ENCODE measurements around the gene EVC2.

GRCh38 chr4:5718411-5718810 is 10.1 kb upstream of the EVC2 start:
- no peak for TF ChIP-seq HIVEP1 (CRISPR knock-in tag; IDR thresholded peaks at IDR 0.05)
- no peak for TF ChIP-seq ZFP30 (CRISPR knock-in tag; IDR thresholded peaks at IDR 0.05; ENCODE audit: borderline replicate concordance)
- TF ChIP-seq, protein P1, sequence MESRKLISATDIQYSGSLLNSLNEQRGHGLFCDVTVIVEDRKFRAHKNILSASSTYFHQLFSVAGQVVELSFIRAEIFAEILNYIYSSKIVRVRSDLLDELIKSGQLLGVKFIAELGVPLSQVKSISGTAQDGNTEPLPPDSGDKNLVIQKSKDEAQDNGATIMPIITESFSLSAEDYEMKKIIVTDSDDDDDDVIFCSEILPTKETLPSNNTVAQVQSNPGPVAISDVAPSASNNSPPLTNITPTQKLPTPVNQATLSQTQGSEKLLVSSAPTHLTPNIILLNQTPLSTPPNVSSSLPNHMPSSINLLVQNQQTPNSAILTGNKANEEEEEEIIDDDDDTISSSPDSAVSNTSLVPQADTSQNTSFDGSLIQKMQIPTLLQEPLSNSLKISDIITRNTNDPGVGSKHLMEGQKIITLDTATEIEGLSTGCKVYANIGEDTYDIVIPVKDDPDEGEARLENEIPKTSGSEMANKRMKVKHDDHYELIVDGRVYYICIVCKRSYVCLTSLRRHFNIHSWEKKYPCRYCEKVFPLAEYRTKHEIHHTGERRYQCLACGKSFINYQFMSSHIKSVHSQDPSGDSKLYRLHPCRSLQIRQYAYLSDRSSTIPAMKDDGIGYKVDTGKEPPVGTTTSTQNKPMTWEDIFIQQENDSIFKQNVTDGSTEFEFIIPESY (CRISPR knock-in tag; IDR thresholded peaks at IDR 0.05), result no peak
- TF ChIP-seq, protein P2, sequence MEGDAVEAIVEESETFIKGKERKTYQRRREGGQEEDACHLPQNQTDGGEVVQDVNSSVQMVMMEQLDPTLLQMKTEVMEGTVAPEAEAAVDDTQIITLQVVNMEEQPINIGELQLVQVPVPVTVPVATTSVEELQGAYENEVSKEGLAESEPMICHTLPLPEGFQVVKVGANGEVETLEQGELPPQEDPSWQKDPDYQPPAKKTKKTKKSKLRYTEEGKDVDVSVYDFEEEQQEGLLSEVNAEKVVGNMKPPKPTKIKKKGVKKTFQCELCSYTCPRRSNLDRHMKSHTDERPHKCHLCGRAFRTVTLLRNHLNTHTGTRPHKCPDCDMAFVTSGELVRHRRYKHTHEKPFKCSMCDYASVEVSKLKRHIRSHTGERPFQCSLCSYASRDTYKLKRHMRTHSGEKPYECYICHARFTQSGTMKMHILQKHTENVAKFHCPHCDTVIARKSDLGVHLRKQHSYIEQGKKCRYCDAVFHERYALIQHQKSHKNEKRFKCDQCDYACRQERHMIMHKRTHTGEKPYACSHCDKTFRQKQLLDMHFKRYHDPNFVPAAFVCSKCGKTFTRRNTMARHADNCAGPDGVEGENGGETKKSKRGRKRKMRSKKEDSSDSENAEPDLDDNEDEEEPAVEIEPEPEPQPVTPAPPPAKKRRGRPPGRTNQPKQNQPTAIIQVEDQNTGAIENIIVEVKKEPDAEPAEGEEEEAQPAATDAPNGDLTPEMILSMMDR (IDR thresholded peaks at IDR 0.05 in 2 of 3, conservative IDR thresholded peaks at IDR 0.05 in 1 of 3; ENCODE audit: insufficient read depth in 2 of 3, low read depth in 1 of 3, low read length in 3 of 3), result no peak
- no peak for TF ChIP-seq MXI1 (IDR thresholded peaks at IDR 0.05; ENCODE audit: low read depth, low read length)
